Adipocyte (in vitro differentiated cells): ENCODE measurements around the gene NT5C2.
"Not testable (repeated sequence)": the region's sequence is repeated elsewhere in the genome, so short reads cannot be mapped to it uniquely, and the experiment has no call there.

Source experiments
- DNase-seq: peaks from one replicate; pipeline ENCODE4 v3.0.0-alpha.2; 2015; ENCODE audit warnings: low read depth
- H3K27me3 ChIP-seq: replicated peaks from 2 replicates; pipeline ENCODE4 v1.7.0; 2013; ENCODE audit warnings: mild to moderate bottlenecking, low read length, moderate library complexity; ENCODE audit not compliant: control insufficient read depth, insufficient read depth
- H3K36me3 ChIP-seq: 2 replicates; pipeline ENCODE4 v1.7.0; 2013; ENCODE audit warnings: low read length, mild to moderate bottlenecking, moderate library complexity; ENCODE audit not compliant: control insufficient read depth, insufficient read depth, severe bottlenecking
- H3K4me1 ChIP-seq: 2 replicates; pipeline ENCODE4 v1.7.0; 2013; ENCODE audit warnings: mild to moderate bottlenecking, low read length, moderate library complexity; ENCODE audit not compliant: control insufficient read depth, insufficient read depth
- H3K4me3 ChIP-seq: 2 replicates; pipeline ENCODE4 v1.7.0; 2013; ENCODE audit warnings: mild to moderate bottlenecking, low read length, moderate library complexity
- H3K9ac ChIP-seq: 2 replicates; pipeline ENCODE4 v1.7.0; 2013; ENCODE audit warnings: mild to moderate bottlenecking, low read length, moderate library complexity
- H3K9me3 ChIP-seq: 2 replicates; pipeline ENCODE4 v1.7.0; 2013; ENCODE audit warnings: mild to moderate bottlenecking, low read length, moderate library complexity; ENCODE audit not compliant: control insufficient read depth

NT5C2 gene

DNA sequence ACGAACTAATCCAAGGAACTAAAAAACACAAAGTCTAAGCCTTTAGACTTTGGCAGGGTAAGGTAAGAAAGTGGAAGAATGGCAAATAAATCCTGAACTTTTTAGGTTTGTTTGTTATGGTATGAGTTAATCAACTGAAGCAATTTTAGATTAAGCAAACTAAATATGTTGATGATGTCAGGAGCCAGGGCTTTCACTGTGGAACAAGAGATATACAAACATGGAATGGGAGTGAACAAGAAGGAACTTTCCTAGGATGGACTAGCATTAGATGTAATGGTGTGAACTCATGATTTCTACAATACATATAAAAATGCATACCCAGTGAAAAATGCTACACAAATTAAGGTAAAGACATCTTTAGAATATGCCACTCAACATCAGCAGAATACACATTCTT lies 35.8 kb downstream of the NT5C2 start:
- peaks cover 32% of the 10 kb centered on the region for H3K4me1 ChIP-seq
- H3K4me3 ChIP-seq = no peak overlapping the region
- no peak for DNase-seq
- no peaks in the 10 kb centered on the region for H3K9me3 ChIP-seq
- H3K36me3 ChIP-seq = peaks cover 43% of the 10 kb centered on the region
- H3K27me3 ChIP-seq = no peaks in the 10 kb centered on the region
- H3K9ac ChIP-seq = no peak overlapping the region

DNA sequence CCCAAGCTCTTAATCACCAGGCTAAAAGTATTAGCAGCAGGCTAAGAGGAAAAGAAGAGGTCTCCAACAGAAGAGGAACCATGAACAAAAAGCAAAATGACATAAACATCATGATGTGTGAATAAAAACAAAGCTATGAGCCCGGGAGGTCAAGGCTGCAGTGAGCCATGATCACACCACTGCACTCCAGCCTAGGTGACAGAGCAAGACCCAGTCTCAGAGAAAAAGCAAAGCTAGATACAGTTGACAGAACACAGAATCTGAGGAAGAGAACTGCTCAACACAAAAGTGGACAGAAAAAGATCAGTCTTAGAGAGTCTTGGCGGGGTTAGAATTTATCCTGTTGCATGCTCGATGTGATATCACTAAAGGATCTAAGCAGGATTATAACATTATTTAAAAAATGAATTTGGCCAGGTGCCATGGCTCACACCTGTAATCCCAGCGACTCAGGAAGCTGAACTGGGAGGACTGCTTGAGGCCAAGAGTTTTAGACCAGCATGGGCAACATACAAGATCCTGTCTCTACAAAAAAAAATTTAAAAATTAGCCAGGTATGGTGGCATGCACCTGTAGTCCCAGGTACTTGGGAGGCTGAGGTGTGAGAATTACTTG lies 37.5 kb downstream of the NT5C2 start:
- DNase-seq = no peak
- H3K36me3 ChIP-seq = peaks cover 31% of the 10 kb centered on the region

DNA sequence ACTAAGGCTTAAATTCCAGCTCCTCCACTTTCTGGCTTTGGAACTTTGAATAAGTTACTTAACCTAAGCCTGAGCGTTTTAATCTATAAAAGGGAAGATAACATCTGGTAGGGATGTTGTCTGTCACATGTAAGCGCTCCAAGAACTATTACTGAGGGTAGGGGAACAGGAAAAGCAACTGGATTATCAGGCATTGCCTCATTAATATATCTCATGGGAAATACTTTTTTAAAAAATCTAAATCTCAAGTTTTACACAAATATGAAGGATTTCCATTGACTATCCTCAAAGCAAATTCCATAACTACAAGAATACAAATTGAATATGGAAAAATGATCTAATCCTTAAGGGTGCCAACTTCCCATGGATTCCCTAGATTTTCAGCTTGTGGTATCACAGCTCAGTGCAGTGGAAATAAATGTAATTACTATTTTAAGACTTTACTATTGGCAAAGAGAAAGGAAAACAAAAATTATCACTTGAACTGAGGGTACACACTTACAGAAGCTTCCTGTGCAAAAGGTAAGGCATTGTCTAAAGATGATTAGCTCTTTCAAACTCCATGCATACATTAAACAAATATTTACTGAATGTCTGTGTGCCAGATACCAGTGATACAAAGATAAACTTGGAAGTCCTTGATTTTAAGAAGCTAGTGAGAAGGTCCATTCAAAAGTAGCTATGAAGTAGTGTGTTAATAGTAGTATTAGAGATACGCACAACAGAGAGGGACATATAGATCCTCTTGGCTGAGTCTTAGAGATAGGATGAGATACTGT lies 38.4 kb downstream of the NT5C2 start:
- H3K9ac ChIP-seq = no peak overlapping the region
- peaks cover 26% of the 10 kb centered on the region for H3K36me3 ChIP-seq
- H3K27me3 ChIP-seq = no peaks in the 10 kb centered on the region
- H3K4me3 ChIP-seq = peak overlapping the region; percentile 40
- H3K9me3 ChIP-seq = no peaks in the 10 kb centered on the region
- peaks cover 46% of the 10 kb centered on the region for H3K4me1 ChIP-seq
- peak; percentile 40 for DNase-seq

More for the DNA sequence above, 37.5 kb downstream of the NT5C2 start:
- no peaks in the 10 kb centered on the region for H3K9me3 ChIP-seq
- no peak overlapping the region for H3K4me3 ChIP-seq
- no peak overlapping the region for H3K9ac ChIP-seq
- no peaks in the 10 kb centered on the region for H3K27me3 ChIP-seq
- H3K4me1 ChIP-seq = peaks cover 37% of the 10 kb centered on the region

DNA sequence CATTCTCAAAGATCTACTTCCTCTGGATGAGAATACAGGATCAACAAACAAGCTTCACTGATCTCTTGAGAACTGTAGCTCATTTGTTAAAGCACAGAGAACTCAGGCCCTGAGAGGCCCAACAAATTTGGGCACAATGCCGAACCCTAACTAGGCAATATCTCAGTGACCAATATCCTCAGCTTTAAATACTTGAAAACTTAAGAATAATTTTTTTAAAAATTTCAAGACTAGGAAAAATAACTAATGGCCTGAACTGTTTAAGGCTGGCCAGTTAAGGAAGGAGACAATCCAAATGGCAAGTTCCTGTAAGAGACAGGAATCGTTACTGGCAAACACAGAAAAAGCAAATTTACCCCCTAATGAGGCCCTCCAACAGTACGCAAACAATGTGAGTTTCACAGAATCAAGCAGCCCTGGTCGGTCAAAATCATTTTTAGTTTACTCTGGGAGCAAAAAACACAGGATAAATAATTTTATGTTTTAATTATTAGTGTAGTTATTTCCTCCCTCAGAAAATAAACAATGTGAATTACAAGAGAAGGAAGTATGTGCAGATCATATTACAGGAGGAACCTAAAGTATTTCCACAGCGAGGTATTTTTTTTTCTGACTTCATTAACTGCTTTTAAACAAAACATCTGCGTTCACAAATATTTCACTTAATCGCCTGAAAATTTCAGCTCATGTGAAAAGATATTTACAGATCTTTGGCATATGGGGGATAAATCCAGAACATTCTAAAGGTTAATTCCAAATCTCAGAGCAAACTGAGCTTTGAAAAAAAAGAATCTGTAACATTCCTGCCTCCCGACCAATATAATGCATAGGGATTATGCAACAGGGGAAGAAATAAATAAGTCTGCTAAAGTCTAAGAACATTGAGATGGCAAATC lies 39.5 kb downstream of the NT5C2 start:
- no peaks in the 10 kb centered on the region for H3K27me3 ChIP-seq
- peak; percentile 69 for DNase-seq
- H3K9me3 ChIP-seq = no peaks in the 10 kb centered on the region
- H3K9ac ChIP-seq = peak overlapping the region; percentile 70
- H3K36me3 ChIP-seq = peaks cover 26% of the 10 kb centered on the region
- peaks cover 49% of the 10 kb centered on the region for H3K4me1 ChIP-seq
- peak overlapping the region; percentile 40 for H3K4me3 ChIP-seq

DNA sequence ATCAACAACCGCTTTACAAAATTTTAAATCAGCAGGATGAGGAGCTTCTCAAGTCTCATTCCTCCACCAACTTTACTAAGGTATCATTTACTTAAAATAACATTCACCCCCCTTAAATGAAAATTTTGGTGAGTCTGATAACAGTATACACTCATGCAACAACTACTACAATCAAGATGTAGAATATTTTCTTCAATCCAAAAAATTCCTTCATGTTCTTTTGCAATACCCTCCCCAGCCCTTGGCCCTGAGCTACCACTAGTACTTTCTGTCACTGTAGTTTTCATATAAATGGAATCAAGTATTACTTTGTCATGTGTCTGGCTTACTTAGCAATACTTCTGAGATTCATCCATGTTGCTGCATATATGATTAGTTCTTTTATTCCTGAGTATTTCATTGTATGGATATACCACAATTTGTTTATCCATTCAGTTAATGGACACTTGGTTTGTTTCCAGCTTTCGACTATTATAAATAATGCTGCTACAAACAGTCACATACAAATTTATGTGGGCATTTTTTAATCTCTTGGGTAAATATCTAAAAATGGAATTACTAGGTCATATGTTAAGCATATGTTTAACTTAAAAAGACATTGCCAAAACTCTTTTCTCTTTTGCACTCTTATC lies 43.0 kb downstream of the NT5C2 start:
- DNase-seq = peak; percentile 67
- Histone ChIP-seq H3K27me3 (no peaks in the 10 kb centered on the region), H3K9me3 (no peaks in the 10 kb centered on the region), H3K36me3 (peaks cover 10% of the 10 kb centered on the region), H3K4me3 (no peak overlapping the region), H3K9ac (no peak overlapping the region), H3K4me1 (peaks cover 62% of the 10 kb centered on the region)

DNA sequence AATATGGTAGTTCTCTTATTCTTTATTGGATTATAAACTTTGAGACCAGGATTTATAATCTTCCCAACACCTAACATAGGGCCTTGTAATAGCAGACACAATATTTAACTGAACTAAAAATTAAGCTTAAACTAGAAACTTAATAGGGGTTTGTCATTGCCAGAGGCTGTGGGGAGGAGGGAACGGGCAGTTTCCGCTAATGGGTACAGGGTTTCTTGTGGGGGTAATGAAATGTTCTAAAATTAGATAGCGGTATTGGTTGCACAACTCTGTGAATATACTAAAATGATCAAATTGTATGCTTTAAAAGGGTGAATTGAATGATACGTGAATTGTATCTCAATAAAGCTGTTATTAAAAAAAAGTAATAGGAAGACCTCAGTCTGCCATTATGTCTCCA lies 45.4 kb downstream of the NT5C2 start:
- H3K4me1 ChIP-seq = peaks cover 43% of the 10 kb centered on the region
- H3K36me3 ChIP-seq = peaks cover 10% of the 10 kb centered on the region
- H3K4me3 ChIP-seq = no peak overlapping the region
- H3K9me3 ChIP-seq = no peaks in the 10 kb centered on the region
- no peak overlapping the region for H3K9ac ChIP-seq
- DNase-seq = no peak
- H3K27me3 ChIP-seq = no peaks in the 10 kb centered on the region

DNA sequence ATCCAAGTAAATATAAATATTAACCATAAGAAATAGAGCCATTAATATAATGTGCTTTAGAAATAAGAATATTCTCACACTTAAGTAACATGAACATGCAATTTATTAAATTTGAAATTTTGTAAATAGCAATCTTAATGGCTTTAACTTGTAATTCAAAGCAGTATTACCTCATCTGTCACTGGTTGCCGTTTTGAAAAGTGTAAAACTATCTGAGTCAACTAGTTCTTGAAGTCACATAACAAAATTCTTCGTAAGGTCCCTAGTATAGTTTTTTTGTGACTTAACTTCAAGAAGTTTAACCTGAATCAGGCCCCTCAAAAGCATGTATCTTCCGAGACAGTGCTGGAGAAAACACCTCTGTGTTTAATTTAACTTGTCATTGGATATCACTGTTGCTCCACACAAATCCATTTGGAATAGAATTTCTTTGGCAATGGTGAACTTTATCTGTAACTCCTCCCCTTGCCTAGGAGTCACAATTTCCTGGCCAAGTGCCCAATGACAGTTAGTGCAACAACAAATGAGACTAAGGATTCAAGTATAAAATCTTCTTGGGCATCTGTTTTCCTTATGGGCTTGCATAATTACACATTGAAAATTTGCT lies 47.1 kb downstream of the NT5C2 start:
- peaks cover 23% of the 10 kb centered on the region for H3K36me3 ChIP-seq
- no peaks in the 10 kb centered on the region for H3K9me3 ChIP-seq
- H3K27me3 ChIP-seq = no peaks in the 10 kb centered on the region
- DNase-seq = peak; percentile 93
- peak overlapping the region; percentile 28 for H3K9ac ChIP-seq
- peaks cover 42% of the 10 kb centered on the region for H3K4me1 ChIP-seq
- H3K4me3 ChIP-seq = peak overlapping the region; percentile 45

DNA sequence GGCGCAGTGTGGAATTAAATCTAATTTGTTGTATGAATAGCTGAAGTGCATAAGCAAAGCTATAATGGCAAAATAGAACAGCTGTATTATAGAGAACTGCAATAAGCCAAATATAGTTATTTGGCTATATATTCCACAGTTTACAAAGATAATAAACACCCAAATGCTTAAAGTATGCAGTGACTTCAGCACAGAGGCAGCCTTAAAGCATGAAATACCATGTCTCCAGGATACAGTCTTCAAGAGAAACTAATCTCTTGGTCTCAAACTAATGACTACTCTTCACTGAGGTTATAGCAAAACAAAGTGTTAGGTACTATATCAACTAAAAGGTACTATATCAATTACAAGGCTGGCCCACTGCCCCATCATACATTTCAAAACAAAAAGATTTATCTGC lies 48.0 kb downstream of the NT5C2 start:
- peaks cover 27% of the 10 kb centered on the region for H3K36me3 ChIP-seq
- H3K9me3 ChIP-seq = no peaks in the 10 kb centered on the region
- H3K4me3 ChIP-seq = no peak overlapping the region

DNA sequence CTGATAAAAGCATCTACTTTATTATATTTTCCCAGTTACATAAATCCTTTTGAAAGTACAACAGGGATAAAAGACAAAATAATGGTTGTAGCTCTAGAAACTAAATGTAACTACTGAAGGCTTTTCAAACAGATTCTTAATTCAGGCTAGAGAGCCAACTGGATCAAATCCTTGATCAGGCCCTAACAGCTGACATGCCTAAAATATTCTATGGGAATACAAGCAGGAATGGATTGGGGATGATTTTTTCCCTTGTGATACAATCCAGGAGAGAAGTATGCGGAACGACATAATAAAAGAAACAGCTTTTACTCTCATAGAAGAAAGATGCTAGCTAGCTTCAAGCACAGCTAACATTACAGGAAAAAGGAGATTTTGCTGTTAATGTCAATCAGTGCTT lies 49.0 kb downstream of the NT5C2 start:
- Histone ChIP-seq H3K9me3 (no peaks in the 10 kb centered on the region), H3K4me3 (no peak overlapping the region), H3K4me1 (peaks cover 30% of the 10 kb centered on the region), H3K36me3 (peaks cover 32% of the 10 kb centered on the region), H3K9ac (no peak overlapping the region), H3K27me3 (no peaks in the 10 kb centered on the region)
- DNase-seq = peak; percentile 30

More for the DNA sequence above, 48.0 kb downstream of the NT5C2 start:
- peak; percentile 76 for DNase-seq
- Histone ChIP-seq H3K27me3 (no peaks in the 10 kb centered on the region), H3K9ac (no peak overlapping the region), H3K4me1 (peaks cover 37% of the 10 kb centered on the region)

DNA sequence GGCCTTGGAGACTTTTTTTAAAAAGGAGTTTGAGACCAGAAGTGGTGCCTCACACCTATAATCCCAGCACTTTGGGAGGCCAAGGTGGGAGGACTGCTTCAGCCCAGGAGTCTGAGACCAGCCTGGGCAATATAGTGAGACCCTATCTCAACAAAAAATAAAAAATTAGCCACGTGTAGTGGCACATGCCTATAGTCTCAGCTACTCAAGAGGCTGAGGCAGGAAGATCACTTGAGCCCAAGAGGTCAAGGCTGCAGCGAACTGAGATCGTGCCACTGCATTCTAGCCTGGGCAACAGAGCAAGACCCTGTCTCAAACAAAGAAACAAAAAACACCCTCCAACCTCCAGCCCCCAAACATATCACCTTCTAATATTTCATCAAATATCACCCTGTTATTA lies 49.4 kb downstream of the NT5C2 start:
- not testable (repeated sequence) for H3K9me3 ChIP-seq, DNase-seq, H3K4me3 ChIP-seq, H3K9ac ChIP-seq, H3K27me3 ChIP-seq
- Histone ChIP-seq H3K4me1 (peaks cover 30% of the 10 kb centered on the region), H3K36me3 (peaks cover 36% of the 10 kb centered on the region)
